Measurements from ENCODE around the gene VAMP8. TPM values are rescaled to one million over a fixed set of nuclear protein-coding genes. Genes with fewer than 3 reads are reported as not detected.
A peak's percentile ranks its signal among the peaks of the same experiment; 100 is the strongest.

The VAMP8 gene
- total and polyA plus RNA-seq, 2 experiments from 2014 or later, result 15.7 to 39.4 TPM

DNA sequence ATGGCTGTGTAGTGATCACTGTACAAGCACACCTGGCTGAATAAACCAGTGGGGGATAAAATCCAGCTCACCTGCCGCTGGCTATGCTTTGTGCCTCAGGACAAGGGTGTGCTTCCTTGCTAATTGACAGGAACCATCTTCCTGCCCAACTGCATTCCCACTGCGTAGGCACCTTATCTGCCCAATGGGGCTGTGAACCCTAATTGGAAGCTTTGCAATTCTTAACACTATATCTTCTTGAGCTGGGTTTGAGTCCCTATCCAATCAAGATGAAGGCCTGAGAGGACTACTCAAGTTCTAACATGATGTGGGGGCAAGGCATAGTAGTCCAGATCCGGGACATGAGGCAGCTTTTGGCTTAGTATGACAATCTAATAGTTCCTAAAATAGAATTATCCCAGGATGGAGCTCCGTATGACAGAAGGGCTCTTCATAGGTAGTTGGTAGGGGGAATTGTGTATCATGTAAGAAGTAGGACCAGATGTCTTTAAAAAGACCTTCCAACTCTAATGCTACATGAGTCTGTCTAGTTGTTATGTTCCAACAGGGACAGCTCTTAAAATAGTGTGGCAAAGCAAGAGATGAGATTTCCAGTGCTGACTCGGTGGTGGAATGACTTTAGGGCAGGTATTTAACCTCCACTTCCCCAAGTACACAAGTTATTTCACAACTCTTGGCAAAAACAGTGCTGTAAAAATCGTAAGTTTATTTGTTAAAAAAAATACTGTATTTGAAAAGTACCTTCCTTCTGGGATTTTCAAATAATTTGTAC lies 27.4 kb downstream of the VAMP8 start:
- H3K4me3 ChIP-seq, result no peak overlapping the region
- DNase-seq (ENCODE audit: low read depth in 1 of 2, low spot score in 1 of 2), result peak in 1 of 2 donors; percentile 20
- no peak for TF ChIP-seq CTCF (IDR thresholded peaks at IDR 0.05; ENCODE audit: low read depth, low read length)
- peak overlapping the region; percentile 47 for H3K27ac ChIP-seq
- peaks cover 5% of the 10 kb centered on the region for H3K36me3 ChIP-seq
- H3K4me1 ChIP-seq (ENCODE audit: low read depth), result peaks cover 4% of the 10 kb centered on the region
- no peaks in the 10 kb centered on the region for H3K27me3 ChIP-seq
- H3K9me3 ChIP-seq (ENCODE audit: low read depth), result no peaks in the 10 kb centered on the region

GRCh38 chr2:85605406-85606115 lies 28.2 kb downstream of the VAMP8 start:
- TF ChIP-seq CTCF (IDR thresholded peaks at IDR 0.05; ENCODE audit: low read depth, low read length), result no peak
- Histone ChIP-seq H3K27ac (peak overlapping the region; percentile 47), H3K36me3 (peaks cover 5% of the 10 kb centered on the region), H3K4me3 (no peak overlapping the region), H3K27me3 (no peaks in the 10 kb centered on the region), H3K9me3 (ENCODE audit: low read depth) (no peaks in the 10 kb centered on the region), H3K4me1 (ENCODE audit: low read depth) (peaks cover 4% of the 10 kb centered on the region)
- DNase-seq (ENCODE audit: low read depth in 1 of 2, low spot score in 1 of 2), result peak in 1 of 2 donors; percentile 94

DNA sequence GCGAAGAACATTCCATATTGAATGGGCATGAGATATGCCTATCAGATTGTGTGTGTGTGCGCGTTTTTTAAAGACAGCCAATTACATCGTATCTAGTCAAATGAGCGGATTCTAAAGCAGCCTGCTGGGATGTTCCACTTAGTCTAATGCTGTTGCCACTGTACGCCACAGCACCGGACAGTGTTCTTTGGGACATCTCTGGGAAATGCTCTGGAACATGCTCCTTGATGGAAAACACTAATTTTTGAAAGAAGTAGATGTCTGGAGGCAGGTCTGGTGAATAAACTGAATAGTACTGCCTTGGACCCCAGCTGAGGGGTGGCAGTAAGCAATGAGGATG lies 28.7 kb downstream of the VAMP8 start:
- H3K27ac ChIP-seq, result no peak overlapping the region
- peaks cover 6% of the 10 kb centered on the region for H3K4me1 ChIP-seq (ENCODE audit: low read depth)
- H3K4me3 ChIP-seq, result no peak overlapping the region
- DNase-seq (ENCODE audit: low read depth in 1 of 2, low spot score in 1 of 2), result no peak
- H3K36me3 ChIP-seq, result peaks cover 5% of the 10 kb centered on the region
- no peaks in the 10 kb centered on the region for H3K27me3 ChIP-seq
- no peak for TF ChIP-seq CTCF (IDR thresholded peaks at IDR 0.05; ENCODE audit: low read depth, low read length)
- H3K9me3 ChIP-seq (ENCODE audit: low read depth), result no peaks in the 10 kb centered on the region

DNA sequence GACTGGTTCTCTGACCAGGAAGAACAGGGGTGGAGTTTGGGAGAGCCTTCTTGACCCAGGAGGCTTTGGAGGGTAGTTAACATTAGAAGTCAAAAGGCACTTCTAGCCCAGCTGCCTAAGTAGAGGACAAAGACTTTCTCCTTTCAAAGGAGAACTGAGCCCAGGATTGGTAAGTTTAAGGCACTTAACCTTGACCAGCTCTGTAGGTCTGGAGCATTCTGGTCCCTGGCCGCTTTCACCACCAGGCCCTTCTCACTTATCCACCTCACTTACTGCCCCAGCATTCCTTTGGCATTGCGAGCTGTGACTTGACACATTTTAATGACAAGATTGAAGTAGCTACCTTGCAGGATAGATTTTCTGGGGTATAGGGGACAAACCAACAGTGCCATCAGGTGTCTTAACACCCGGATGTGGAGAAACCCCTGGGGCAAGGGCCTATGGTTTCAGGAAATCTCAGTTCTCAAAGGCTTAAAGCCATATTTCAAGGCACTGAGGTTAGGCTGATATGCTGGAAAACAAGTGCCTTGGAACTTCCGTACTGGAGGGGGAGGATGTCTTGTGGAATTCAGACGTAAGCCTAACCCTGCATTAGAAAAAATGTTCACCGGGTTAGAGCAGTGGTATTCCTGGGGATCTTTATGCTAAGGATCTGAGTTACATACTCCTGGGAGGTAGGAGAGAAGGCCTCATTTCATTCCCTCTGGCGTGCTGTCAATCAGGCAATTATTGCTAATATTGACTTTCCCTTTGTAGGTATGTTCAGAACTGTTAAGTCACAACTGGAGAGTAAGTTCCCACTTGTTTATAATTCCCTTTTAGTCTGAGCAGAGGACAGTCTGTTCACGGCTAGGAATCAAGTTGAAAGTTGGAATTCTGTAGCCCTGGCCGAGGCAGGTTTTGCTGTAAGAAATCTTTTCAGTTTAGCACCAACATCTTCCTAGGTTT lies 30.2 kb downstream of the VAMP8 start:
- Histone ChIP-seq H3K9me3 (ENCODE audit: low read depth) (no peaks in the 10 kb centered on the region), H3K27me3 (no peaks in the 10 kb centered on the region), H3K4me3 (no peak overlapping the region), H3K36me3 (peaks cover 5% of the 10 kb centered on the region), H3K27ac (peak overlapping the region; percentile 83), H3K4me1 (ENCODE audit: low read depth) (peaks cover 7% of the 10 kb centered on the region)
- DNase-seq (ENCODE audit: low read depth in 1 of 2, low spot score in 1 of 2), result no peak
- TF ChIP-seq CTCF (IDR thresholded peaks at IDR 0.05; ENCODE audit: low read depth, low read length), result no peak

GRCh38 chr2:85611217-85611704 lies 33.9 kb downstream of the VAMP8 start:
- Histone ChIP-seq H3K27me3 (no peaks in the 10 kb centered on the region), H3K36me3 (peaks cover 5% of the 10 kb centered on the region), H3K4me3 (peak overlapping the region; percentile 90), H3K9me3 (ENCODE audit: low read depth) (no peaks in the 10 kb centered on the region), H3K4me1 (ENCODE audit: low read depth) (peaks cover 3% of the 10 kb centered on the region), H3K27ac (peak overlapping the region; percentile 74)
- DNase-seq (ENCODE audit: low read depth in 1 of 2, low spot score in 1 of 2), result no peak
- no peak for TF ChIP-seq CTCF (IDR thresholded peaks at IDR 0.05; ENCODE audit: low read depth, low read length)

All from cardiac muscle cell (in vitro differentiated cells and primary cell).